Motor neuron (in vitro differentiated cells): ENCODE data around the gene GARIN5B. TPM values are rescaled to one million over a fixed set of nuclear protein-coding genes. Genes with fewer than 3 reads are reported as not detected.

Experiments used
- total RNA-seq, 8 experiments: library from RNA; unstranded; fragments of 300-600 nt; gene quantifications; 2 replicates each; pipeline versions ENCODE4 v1.2.3 to v1.2.4, GENCODE V29; 2022

GARIN5B gene
- total RNA-seq, 8 experiments from 2014 or later, result 0.05 to 0.71 (median 0.14) TPM; not detected in 2

Other genes with a start within 250 kb of the GARIN5B start
- gene PPP1R12C, start 245.6 kb downstream of the GARIN5B start, total RNA-seq, result 10 to 100 TPM; 16.6 to 66.3 (median 36.7) TPM
- gene TNNT1, start 214.1 kb downstream of the GARIN5B start, total RNA-seq, result 10 to 100 TPM in 2 of 8 experiments, 1 to 10 TPM in 6; 1.2 to 36.8 (median 3.9) TPM
- gene TNNI3, start 205.5 kb downstream of the GARIN5B start, total RNA-seq, result 1 to 10 TPM in 7 of 8 experiments, not detected in 1; 2.9 to 8.5 (median 3.2) TPM
- 1 to 10 TPM in 6 of 8 experiments, under 1 TPM in 2; 0.41 to 7.2 (median 1.4) TPM for gene DNAAF3, start 196.6 kb downstream of the GARIN5B start, total RNA-seq
- gene SYT5, start 183.0 kb downstream of the GARIN5B start, total RNA-seq, result 10 to 100 TPM in 4 of 8 experiments, 1 to 10 TPM in 4; 1.1 to 19.3 (median 8.7) TPM
- gene PTPRH, start 153.8 kb downstream of the GARIN5B start, total RNA-seq, result 10 to 100 TPM in 6 of 8 experiments, 1 to 10 TPM in 2; 4.0 to 59.0 (median 18.1) TPM
- 1 to 10 TPM in 7 of 8 experiments, under 1 TPM in 1; 0.81 to 3.1 (median 2.2) TPM for gene TMEM86B, start 134.5 kb downstream of the GARIN5B start, total RNA-seq
- gene PPP6R1, start 104.2 kb downstream of the GARIN5B start, total RNA-seq, result 10 to 100 TPM; 18.3 to 77.0 (median 26.7) TPM
- 10 to 100 TPM; 20.6 to 37.3 (median 24.5) TPM for gene HSPBP1, start 83.2 kb downstream of the GARIN5B start, total RNA-seq
- gene BRSK1, start 79.3 kb downstream of the GARIN5B start, total RNA-seq, result 100 to 1,000 TPM in 1 of 8 experiments, 10 to 100 TPM in 6, 1 to 10 TPM in 1; 1.4 to 102 (median 77.8) TPM
- gene TMEM150B, start 37.9 kb downstream of the GARIN5B start, total RNA-seq, result under 1 TPM in 3 of 8 experiments, not detected in 5; 0.11 to 0.62 (median 0.33) TPM
- 10 to 100 TPM in 6 of 8 experiments, 1 to 10 TPM in 2; 8.4 to 25.1 (median 20.9) TPM for gene KMT5C, start 23.4 kb downstream of the GARIN5B start, total RNA-seq
- 10 to 100 TPM in 1 of 8 experiments, 1 to 10 TPM in 4, under 1 TPM in 3; 0.55 to 15.3 (median 1.2) TPM for gene COX6B2, start 8.5 kb downstream of the GARIN5B start, total RNA-seq
- 1 to 10 TPM in 2 of 8 experiments, under 1 TPM in 6; 0.10 to 2.4 (median 0.43) TPM for gene IL11, start 7.2 kb upstream of the GARIN5B start, total RNA-seq
- gene TMEM190, start 13.6 kb upstream of the GARIN5B start, total RNA-seq, result 1 to 10 TPM in 1 of 8 experiments, under 1 TPM in 2, not detected in 5; 0.46 to 8.4 (median 0.58) TPM
- gene TMEM238, start 21.0 kb upstream of the GARIN5B start, total RNA-seq, result under 1 TPM in 3 of 8 experiments, not detected in 5; 0.23 to 0.40 (median 0.25) TPM
- 1,000 to 10,000 TPM in 2 of 8 experiments, 100 to 1,000 TPM in 6; 362 to 1,444 (median 673) TPM for gene RPL28, start 22.7 kb upstream of the GARIN5B start, total RNA-seq
- gene UBE2S, start 44.5 kb upstream of the GARIN5B start, total RNA-seq, result 10 to 100 TPM; 21.5 to 86.6 (median 37.8) TPM
- gene SHISA7, start 80.0 kb upstream of the GARIN5B start, total RNA-seq, result 1 to 10 TPM in 5 of 8 experiments, under 1 TPM in 3; 0.10 to 3.4 (median 1.5) TPM
- gene ISOC2, start 98.4 kb upstream of the GARIN5B start, total RNA-seq, result 10 to 100 TPM; 35.4 to 82.0 (median 59.1) TPM
- gene C19orf85, start 101.5 kb upstream of the GARIN5B start, total RNA-seq, result 1 to 10 TPM in 2 of 8 experiments, under 1 TPM in 5, not detected in 1; 0.05 to 1.3 (median 0.72) TPM
- 1 to 10 TPM; 1.1 to 5.6 (median 3.6) TPM for gene ZNF628, start 113.4 kb upstream of the GARIN5B start, total RNA-seq
- 10 to 100 TPM; 10.9 to 62.6 (median 48.2) TPM for gene NAT14, start 121.9 kb upstream of the GARIN5B start, total RNA-seq
- gene SSC5D, start 125.2 kb upstream of the GARIN5B start, total RNA-seq, result 1 to 10 TPM in 3 of 8 experiments, under 1 TPM in 5; 0.27 to 3.0 (median 0.63) TPM
- under 1 TPM in 1 of 8 experiments, not detected in 7; 0.18 TPM for gene SBK2, start 173.9 kb upstream of the GARIN5B start, total RNA-seq
- 1 to 10 TPM in 1 of 8 experiments, under 1 TPM in 4, not detected in 3; 0.14 to 1.1 (median 0.31) TPM for gene SBK3, start 182.3 kb upstream of the GARIN5B start, total RNA-seq
- gene ZNF579, start 217.6 kb upstream of the GARIN5B start, total RNA-seq, result 1 to 10 TPM; 3.4 to 9.4 (median 5.0) TPM
- gene FIZ1, start 236.3 kb upstream of the GARIN5B start, total RNA-seq, result 10 to 100 TPM in 2 of 8 experiments, 1 to 10 TPM in 6; 5.0 to 11.6 (median 8.3) TPM
- 10 to 100 TPM in 1 of 8 experiments, 1 to 10 TPM in 7; 3.7 to 12.3 (median 5.4) TPM for gene ZNF524, start 237.0 kb upstream of the GARIN5B start, total RNA-seq
- 1 to 10 TPM in 7 of 8 experiments, under 1 TPM in 1; 0.87 to 6.9 (median 3.5) TPM for gene ZNF865, start 242.4 kb upstream of the GARIN5B start, total RNA-seq